ENCODE results near the gene ATXN3L.

The ATXN3L gene

GRCh38 chrX:13279279-13280018 is 40.4 kb downstream of the ATXN3L start:
- TF ChIP-seq, protein P1, sequence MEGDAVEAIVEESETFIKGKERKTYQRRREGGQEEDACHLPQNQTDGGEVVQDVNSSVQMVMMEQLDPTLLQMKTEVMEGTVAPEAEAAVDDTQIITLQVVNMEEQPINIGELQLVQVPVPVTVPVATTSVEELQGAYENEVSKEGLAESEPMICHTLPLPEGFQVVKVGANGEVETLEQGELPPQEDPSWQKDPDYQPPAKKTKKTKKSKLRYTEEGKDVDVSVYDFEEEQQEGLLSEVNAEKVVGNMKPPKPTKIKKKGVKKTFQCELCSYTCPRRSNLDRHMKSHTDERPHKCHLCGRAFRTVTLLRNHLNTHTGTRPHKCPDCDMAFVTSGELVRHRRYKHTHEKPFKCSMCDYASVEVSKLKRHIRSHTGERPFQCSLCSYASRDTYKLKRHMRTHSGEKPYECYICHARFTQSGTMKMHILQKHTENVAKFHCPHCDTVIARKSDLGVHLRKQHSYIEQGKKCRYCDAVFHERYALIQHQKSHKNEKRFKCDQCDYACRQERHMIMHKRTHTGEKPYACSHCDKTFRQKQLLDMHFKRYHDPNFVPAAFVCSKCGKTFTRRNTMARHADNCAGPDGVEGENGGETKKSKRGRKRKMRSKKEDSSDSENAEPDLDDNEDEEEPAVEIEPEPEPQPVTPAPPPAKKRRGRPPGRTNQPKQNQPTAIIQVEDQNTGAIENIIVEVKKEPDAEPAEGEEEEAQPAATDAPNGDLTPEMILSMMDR (IDR thresholded peaks at IDR 0.05; ENCODE audit: extremely low read depth, insufficient read depth, missing control alignments) = no peak
- in situ Hi-C loops (cut with MboI; ENCODE audit: low pct_unique_long_range_greater_than_20kb, low sequenced_read_pairs, unreplicated experiment) = no loop called here
- no peak for DNase-seq (ENCODE audit: low spot score)

- in situ Hi-C loops (cut with MboI; ENCODE audit: low pct_unique_long_range_greater_than_20kb, low sequenced_read_pairs, unreplicated experiment) = no loop called here
- TF ChIP-seq, protein P1 (IDR thresholded peaks at IDR 0.05; ENCODE audit: extremely low read depth, insufficient read depth, missing control alignments) = no peak
These were observed 42.3 kb downstream of the ATXN3L start for GRCh38 chrX:13277539-13277938.

DNA sequence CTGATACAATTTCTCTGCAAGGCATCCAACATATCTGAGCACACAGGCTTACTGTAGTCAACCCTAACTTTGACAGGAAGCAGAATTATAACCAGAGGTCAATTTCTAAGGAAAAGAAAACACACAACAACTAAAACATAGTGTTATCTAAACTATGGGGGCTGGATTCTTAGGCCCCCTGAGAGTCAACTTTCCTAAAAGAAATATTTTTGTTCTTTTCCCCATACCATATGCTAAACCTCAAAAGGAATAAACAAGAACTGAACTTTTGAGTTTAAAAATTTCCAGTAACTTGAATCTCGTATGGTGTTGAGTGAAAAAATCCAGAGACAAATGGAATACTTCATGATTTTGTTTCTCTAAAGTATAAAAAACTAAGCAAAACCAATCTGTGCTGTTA is 42.9 kb downstream of the ATXN3L start:
- in situ Hi-C loops (cut with MboI; ENCODE audit: low pct_unique_long_range_greater_than_20kb, low sequenced_read_pairs, unreplicated experiment) = no loop called here

More at GRCh38 chrX:13277539-13277938, 42.3 kb downstream of the ATXN3L start:
- no peak for DNase-seq (ENCODE audit: low spot score)

DNA sequence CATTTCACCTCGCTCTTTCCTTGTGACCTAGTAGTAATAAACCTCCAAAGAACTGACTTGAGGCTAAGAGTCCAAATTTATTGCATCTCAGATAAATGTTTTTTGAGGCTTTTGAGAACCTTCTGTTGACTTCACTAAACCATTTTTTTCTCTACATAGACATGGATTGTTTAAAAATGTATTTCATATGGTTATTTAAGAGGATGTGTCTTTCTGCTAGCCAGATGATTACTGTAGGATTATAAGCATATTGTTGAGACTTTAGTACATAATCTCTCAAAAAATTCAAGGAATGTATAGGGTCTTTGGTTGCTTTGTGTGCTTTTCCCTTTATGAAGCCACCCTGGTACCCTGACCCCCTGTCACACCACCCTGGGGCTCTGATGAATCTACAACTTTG is 44.8 kb downstream of the ATXN3L start:
- TF ChIP-seq, protein P1 (IDR thresholded peaks at IDR 0.05; ENCODE audit: extremely low read depth, insufficient read depth, missing control alignments) = no peak
- DNase-seq (ENCODE audit: low spot score) = no peak
- in situ Hi-C loops (cut with MboI; ENCODE audit: low pct_unique_long_range_greater_than_20kb, low sequenced_read_pairs, unreplicated experiment) = no loop called here

More for the DNA sequence above, 42.9 kb downstream of the ATXN3L start:
- DNase-seq (ENCODE audit: low spot score) = no peak
- TF ChIP-seq, protein P1 (IDR thresholded peaks at IDR 0.05; ENCODE audit: extremely low read depth, insufficient read depth, missing control alignments) = no peak

- in situ Hi-C loops (cut with MboI; ENCODE audit: low pct_unique_long_range_greater_than_20kb, low sequenced_read_pairs, unreplicated experiment) = loop anchor here (25.0 kb wide), 1 partner anchor 440 kb away; no protein-coding TSS in a partner anchor
- DNase-seq (ENCODE audit: low spot score) = no peak
- TF ChIP-seq, protein P1 (IDR thresholded peaks at IDR 0.05; ENCODE audit: extremely low read depth, insufficient read depth, missing control alignments) = no peak
These were observed 47.4 kb downstream of the ATXN3L start for GRCh38 chrX:13272426-13272825.

GRCh38 chrX:13271511-13271910 is 48.3 kb downstream of the ATXN3L start:
- in situ Hi-C loops (cut with MboI; ENCODE audit: low pct_unique_long_range_greater_than_20kb, low sequenced_read_pairs, unreplicated experiment) = loop anchor here (25.0 kb wide), 1 partner anchor 441 kb away; no protein-coding TSS in a partner anchor
- DNase-seq (ENCODE audit: low spot score) = no peak
- TF ChIP-seq, protein P1 (IDR thresholded peaks at IDR 0.05; ENCODE audit: extremely low read depth, insufficient read depth, missing control alignments) = no peak
